GM06990 (cell line): Measurements from ENCODE around the gene ATOX1.

Experiments used
- DNase-seq: peaks from one replicate; pipeline ENCODE4 v3.0.0-alpha.2; 2011; ENCODE audit not compliant: insufficient read length; ENCODE audit errors: extremely low read depth
- H3K27me3 ChIP-seq: replicated peaks from 2 replicates; pipeline ENCODE4 v1.6.0; 2011; ENCODE audit warnings: low read length; ENCODE audit not compliant: control insufficient read depth, insufficient read depth
- H3K36me3 ChIP-seq: 2 replicates; pipeline ENCODE4 v1.5.1; 2011; ENCODE audit warnings: low read length; ENCODE audit not compliant: control insufficient read depth, insufficient read depth
- H3K4me3 ChIP-seq: replicated peaks from 2 replicates; pipeline ENCODE4 v1.5.1; 2011; ENCODE audit warnings: low read depth, mild to moderate bottlenecking, control low read depth, low read length
- TF ChIP-seq, protein P1 (sequence below): IDR thresholded peaks from 2 replicates; pipeline ENCODE4 v1.5.1; 2011; ENCODE audit warnings: low read length, control low read depth, mild to moderate bottlenecking, inconsistent platforms; ENCODE audit not compliant: insufficient read depth, poor library complexity, severe bottlenecking

ATOX1 gene

DNA sequence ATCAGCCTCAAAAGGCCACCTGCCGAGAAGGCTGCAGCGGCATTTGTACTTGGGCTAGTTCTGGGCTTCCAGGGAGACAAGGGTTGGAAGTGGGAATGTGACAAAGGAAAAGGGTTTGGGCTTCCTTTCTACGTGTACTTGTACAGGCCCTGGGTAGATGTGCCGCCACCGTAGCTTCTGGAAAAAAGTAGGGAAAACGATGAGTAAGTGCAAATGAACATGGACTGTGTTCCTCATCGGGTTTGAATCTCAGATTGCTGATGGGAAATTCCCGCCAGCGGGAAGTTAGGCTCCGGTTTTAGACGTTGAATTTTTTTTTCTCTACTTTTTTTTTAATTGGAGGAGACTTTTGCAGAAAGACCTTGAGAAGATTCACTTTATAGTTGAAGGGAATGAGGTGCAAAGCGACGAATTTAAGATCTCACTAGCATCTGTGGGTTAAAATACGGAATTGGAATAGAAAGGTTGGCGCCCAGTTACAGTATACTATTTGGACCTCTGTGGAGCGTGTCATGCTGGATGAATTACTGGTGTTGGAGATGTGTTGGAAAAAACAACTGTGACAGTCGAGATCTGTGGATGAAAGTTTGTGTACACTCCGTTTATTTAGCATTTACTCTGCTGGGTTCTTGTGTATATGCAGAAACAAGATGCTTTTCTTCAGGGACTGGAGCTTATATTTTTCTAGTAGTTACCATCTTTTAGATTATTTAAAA is 14.6 kb upstream of the ATOX1 start:
- peaks cover 2% of the 10 kb centered on the region for H3K36me3 ChIP-seq
- TF ChIP-seq, protein P1, sequence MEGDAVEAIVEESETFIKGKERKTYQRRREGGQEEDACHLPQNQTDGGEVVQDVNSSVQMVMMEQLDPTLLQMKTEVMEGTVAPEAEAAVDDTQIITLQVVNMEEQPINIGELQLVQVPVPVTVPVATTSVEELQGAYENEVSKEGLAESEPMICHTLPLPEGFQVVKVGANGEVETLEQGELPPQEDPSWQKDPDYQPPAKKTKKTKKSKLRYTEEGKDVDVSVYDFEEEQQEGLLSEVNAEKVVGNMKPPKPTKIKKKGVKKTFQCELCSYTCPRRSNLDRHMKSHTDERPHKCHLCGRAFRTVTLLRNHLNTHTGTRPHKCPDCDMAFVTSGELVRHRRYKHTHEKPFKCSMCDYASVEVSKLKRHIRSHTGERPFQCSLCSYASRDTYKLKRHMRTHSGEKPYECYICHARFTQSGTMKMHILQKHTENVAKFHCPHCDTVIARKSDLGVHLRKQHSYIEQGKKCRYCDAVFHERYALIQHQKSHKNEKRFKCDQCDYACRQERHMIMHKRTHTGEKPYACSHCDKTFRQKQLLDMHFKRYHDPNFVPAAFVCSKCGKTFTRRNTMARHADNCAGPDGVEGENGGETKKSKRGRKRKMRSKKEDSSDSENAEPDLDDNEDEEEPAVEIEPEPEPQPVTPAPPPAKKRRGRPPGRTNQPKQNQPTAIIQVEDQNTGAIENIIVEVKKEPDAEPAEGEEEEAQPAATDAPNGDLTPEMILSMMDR = no peak
- DNase-seq = no peak
- no peaks in the 10 kb centered on the region for H3K27me3 ChIP-seq
- H3K4me3 ChIP-seq = peak overlapping the region; percentile 96

DNA sequence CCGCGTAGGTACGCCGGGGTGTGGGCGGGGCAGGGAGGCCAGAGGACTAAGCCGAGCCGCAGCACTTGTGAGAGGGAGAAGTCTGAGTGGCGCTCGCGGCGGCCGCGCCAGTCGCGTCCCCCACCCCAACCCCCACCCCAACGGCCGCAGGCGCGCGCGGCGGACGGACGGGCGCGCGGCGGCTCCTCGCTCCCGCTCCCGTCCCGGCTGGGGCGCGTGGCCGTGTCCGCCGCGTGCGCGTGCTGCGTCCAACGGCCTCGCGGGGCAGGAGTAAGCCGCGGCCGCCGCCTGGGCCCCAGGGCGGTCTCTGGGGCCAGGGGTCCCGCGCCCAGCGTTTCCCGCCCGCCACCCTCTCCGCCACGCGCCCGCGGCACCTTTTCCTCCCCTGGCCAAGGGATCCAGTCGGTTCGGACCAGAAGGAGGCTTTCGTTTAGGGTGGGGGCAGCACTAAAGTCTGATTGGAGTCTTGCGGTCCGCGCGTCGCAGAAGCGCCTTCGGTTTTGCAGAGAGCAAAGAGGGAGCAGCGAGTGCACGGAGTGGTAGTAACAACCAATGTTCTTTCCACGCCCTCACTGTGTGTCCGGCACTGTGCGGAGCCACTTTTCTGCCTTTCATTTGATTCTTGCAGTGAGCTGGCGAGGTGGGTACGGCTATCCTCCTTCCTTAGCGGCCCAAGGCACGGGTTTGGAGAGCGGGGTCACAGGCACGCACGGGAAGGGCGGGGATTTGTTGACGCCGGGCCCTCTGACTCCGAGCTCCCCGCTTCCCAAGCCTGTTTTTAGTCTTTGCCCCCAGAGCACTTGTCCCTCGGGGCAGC is 13.8 kb upstream of the ATOX1 start:
- no peak for DNase-seq

DNA sequence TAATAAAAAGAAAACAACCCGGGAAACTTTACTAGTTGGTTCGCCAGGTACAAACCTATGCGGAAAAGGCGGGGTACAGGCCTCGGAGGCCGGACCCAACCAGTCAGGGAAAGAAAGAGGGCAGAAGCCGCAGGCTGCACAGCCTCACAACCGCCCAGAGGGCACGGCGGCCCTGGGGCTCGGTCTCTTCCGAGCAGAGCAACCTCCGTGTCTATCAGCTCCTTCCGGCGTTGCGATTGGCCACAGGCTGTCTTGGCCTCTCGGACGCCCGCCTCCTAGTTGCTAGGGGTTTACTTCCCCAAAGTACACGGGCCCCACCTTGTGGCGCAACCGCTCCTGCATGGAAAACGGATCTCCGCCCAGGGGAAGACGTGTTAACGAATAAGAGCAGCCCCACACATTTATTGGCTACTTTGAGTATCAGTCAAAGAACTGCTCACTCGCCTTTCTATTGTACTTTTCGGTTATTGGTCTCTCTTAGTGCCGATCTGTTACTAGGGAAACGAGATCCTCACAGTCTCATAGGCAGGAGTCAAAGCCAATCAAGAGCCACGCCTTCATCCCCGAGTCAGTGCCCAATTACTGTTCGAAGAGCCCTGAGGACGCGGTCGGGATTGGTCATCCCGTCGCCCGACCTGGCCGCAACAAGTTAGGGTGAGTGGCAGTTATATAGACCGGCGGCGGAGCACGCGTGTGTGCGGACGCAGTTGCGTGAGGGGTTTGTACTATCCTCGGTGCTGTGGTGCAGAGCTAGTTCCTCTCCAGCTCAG is 13.0 kb upstream of the ATOX1 start, which contains the start of gene G3BP1:
Gene G3BP1, plus strand, starts transcription at position 696 of the 770 bp plus-strand sequence. CDS start 14,667 bp downstream, outside the sequence.
- H3K27me3 ChIP-seq = no peaks in the 10 kb centered on the region
- H3K4me3 ChIP-seq = peak within 1 kb of the TSS; percentile 96
- TF ChIP-seq, protein P1 = peak; percentile 67
- DNase-seq = peak; percentile 99
- H3K36me3 ChIP-seq = no peaks in the 10 kb centered on the region

More for the DNA sequence above, 13.8 kb upstream of the ATOX1 start:
- Histone ChIP-seq H3K36me3 (no peaks in the 10 kb centered on the region), H3K27me3 (no peaks in the 10 kb centered on the region), H3K4me3 (peak overlapping the region; percentile 96)
- TF ChIP-seq, protein P1 = no peak

DNA sequence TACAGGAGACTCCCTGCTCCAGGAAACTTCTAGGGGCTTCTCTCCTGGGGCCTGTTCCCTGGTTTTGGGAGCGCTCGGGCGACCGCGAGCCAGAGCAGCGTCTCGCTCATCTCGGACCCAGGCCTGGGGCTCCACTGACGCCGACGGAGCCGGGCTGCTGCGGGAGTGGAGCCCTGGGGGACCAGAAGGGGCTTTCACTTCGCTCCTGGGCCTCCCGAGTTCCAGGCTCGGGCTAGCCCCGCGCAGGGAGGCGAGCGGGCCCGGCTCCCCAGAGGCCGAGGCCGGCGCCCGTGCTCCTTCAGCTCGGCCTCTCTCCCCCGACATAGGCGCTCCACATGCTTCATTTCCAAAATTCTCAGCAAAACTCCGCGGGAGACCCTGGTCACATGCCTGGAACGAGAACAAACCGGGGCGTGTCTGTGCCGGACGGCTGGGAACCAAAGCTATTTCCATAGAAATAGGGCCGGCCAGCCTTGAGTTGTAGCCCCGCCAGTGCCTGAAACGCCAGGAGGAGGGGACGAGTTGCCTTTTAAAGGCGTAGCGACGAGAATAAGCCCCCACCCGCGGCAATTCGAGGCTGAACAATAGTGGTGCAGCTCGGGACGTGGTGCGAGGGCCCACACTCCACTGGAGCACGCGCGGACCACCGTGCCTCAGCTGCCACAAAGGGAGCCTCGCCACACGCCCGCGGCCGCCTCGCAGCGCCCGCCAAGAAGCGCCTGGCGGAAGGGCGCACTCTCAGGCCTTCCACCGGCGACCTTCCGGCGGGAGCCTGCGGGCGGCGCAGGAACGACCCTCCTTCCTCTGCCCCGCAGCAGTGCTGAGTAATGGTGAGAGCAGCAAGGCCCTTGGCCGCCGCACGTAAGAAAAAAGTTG is 12.2 kb upstream of the ATOX1 start:
- DNase-seq = no peak
- H3K36me3 ChIP-seq = no peaks in the 10 kb centered on the region
- H3K4me3 ChIP-seq = peak overlapping the region; percentile 59
- H3K27me3 ChIP-seq = no peaks in the 10 kb centered on the region
- TF ChIP-seq, protein P1 = no peak

DNA sequence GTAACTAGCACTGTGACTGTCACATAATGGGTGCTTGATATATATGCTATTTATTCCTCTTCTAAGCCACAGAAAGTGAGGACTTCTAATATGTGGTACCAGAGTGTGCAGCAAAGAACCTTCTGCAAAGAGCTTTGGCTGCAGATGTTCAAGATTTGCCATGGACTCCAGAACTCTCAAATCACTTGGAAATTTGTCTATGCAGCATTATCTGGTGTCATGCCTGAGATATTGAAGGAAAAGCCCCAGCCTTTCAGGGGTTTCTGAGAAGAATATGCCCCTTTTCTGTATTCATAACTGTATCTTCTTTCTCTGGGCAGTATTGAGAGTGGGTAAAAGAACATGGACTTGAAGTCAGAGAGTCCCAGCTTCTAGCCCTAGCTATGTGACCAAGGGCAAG is 8.5 kb upstream of the ATOX1 start:
- H3K36me3 ChIP-seq = no peaks in the 10 kb centered on the region
- H3K4me3 ChIP-seq = no peak overlapping the region
- DNase-seq = no peak
- TF ChIP-seq, protein P1 = no peak
- no peaks in the 10 kb centered on the region for H3K27me3 ChIP-seq
